Measurements from ENCODE around the gene ARHGAP15.

GRCh38 chr2:143417428-143417827, 288.2 kb downstream of the ARHGAP15 start:
- TF ChIP-seq ZBTB7A (IDR thresholded peaks at IDR 0.05; ENCODE audit: low read depth) (no peak), NFIC (IDR thresholded peaks at IDR 0.05) (no peak), MAX (IDR thresholded peaks at IDR 0.05) (no peak), RAD21 (IDR thresholded peaks at IDR 0.05; ENCODE audit: low read depth) (no peak), EP300 (IDR thresholded peaks at IDR 0.05; ENCODE audit: borderline replicate concordance) (no peak), REST (IDR thresholded peaks at IDR 0.05; ENCODE audit: low read depth) (no peak), EGR1 (IDR thresholded peaks at IDR 0.05) (no peak), CEBPB (IDR thresholded peaks at IDR 0.05) (no peak), TEAD4 (IDR thresholded peaks at IDR 0.05) (no peak)

All from Ishikawa (cell line).